Adrenal gland (tissue), 5 donors: ENCODE data around the gene DDRGK1.

ENCODE experiments used
- POLR2A ChIP-seq, 2 donors: fragments of 450-650 bp; IDR thresholded peaks; one replicate each; pipeline ENCODE4 v1.6.1; 2017; ENCODE audit warnings: antibody characterized with exemption in 2 of 2, mild to moderate bottlenecking in 2 of 2, moderate library complexity in 1 of 2
- TF ChIP-seq, protein P1 (sequence below), 6 experiments: fragments of 450-650 bp in 4 of 6; fragments of 200-600 bp in 2 of 6; sonication (generic) in 1 of 6; IDR thresholded peaks; 1 replicate in 5 of 6; 2 replicates in 1 of 6; pipeline versions ENCODE4 v1.5.1 to v1.8.0; 2016 to 2021; ENCODE audit warnings: antibody characterized with exemption in 6 of 6, mild to moderate bottlenecking in 2 of 6, moderate library complexity in 1 of 6
- donor health status: DM: no; HTN: no; CAD: no.

DNA sequence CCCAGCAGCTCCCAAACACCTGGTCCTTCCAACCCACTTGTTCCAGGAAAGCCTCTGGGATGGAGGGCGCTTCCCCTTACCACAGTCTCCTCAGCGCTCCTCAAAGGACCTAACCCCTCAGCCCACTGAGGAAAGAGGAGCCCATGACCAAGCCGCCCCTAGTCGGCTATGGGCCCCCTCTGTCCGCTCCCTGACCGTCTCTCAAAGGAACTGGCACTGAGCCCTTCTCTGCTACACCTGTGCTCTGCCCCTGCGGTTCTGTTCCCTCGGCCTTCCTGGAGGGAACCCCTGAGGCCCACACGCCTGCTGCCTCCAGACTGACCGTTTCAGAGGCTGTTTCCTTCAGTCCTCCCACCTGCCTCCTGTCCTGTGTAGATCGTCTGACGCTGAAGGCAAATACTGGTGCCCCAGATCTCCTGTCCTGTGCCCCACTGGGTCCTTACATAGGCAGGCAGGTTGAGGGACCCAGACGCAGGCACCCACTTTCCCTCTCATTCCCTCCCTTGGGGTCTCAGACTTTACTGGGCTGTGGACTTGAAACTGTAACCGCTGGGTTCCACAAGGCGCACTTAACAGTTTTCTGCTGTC is 36.4 kb upstream of the DDRGK1 start:
- TF ChIP-seq, protein P1, sequence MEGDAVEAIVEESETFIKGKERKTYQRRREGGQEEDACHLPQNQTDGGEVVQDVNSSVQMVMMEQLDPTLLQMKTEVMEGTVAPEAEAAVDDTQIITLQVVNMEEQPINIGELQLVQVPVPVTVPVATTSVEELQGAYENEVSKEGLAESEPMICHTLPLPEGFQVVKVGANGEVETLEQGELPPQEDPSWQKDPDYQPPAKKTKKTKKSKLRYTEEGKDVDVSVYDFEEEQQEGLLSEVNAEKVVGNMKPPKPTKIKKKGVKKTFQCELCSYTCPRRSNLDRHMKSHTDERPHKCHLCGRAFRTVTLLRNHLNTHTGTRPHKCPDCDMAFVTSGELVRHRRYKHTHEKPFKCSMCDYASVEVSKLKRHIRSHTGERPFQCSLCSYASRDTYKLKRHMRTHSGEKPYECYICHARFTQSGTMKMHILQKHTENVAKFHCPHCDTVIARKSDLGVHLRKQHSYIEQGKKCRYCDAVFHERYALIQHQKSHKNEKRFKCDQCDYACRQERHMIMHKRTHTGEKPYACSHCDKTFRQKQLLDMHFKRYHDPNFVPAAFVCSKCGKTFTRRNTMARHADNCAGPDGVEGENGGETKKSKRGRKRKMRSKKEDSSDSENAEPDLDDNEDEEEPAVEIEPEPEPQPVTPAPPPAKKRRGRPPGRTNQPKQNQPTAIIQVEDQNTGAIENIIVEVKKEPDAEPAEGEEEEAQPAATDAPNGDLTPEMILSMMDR (IDR thresholded peaks at IDR 0.05): no peak
- TF ChIP-seq POLR2A (IDR thresholded peaks at IDR 0.05): no peak
